Right lobe of liver (tissue), 4 donors: ENCODE data around the gene MSH2.

Experiments used
- CTCF ChIP-seq, 4 donors: fragments of 200-600 bp in 3 of 4; fragments of 450-650 bp in 1 of 4; IDR thresholded peaks; one replicate each; pipeline versions ENCODE4 v1.5.1 to v1.8.0; 2016 to 2022; ENCODE audit warnings: antibody characterized with exemption in 4 of 4, mild to moderate bottlenecking in 2 of 4
- POLR2A ChIP-seq: fragments of 450-650 bp; IDR thresholded peaks from one replicate; pipeline ENCODE4 v1.6.1; 2017; ENCODE audit warnings: antibody characterized with exemption, mild to moderate bottlenecking
- donor health status: DM: no; HTN: no; CAD: no.
- donor health status: DM: no; HTN: no; CAD: no.
- donor health status: DM: no; HTN: yes; CAD: no.

GRCh38 chr2:47375307-47375706 lies 27.6 kb upstream of the MSH2 start:
- TF ChIP-seq CTCF (IDR thresholded peaks at IDR 0.05) (no peak), POLR2A (no peak)
